GM11168 (cell line): ENCODE measurements around the gene MNT.

Experiments used
- in situ Hi-C: fragments of 300-500 bp; cut with MboI; formaldehyde crosslinking; loops from one replicate; pipeline ENCODE4 v1.12.0; 2022; ENCODE audit warnings: low sequenced_read_pairs; ENCODE audit not compliant: unreplicated experiment

The MNT gene

GRCh38 chr17:2369039-2369438 is 31.8 kb downstream of the MNT start:
- in situ Hi-C loops = no loop called here

DNA sequence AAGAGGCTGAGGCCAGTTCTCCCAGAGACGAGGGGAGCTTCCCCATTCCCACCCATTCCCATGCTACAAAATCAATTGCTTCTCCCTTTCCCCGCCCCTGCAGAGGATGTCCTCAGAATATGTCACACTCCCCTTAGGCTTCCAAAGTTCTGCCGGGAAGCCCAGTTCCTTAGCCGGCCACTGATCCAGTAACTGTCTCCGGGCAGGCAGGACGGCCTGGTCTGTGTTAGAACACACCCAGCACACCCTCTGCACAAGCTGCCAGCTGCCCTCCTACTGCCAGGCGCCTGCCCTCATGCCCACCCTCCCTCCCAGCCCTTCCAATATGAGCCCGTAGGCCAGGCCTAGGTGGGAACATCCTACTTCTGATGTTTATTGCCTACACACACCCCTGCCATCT is 32.5 kb downstream of the MNT start:
- in situ Hi-C loops = no loop called here

- in situ Hi-C loops = no loop called here
Observed at GRCh38 chr17:2366747-2367494, 33.9 kb downstream of the MNT start.

- in situ Hi-C loops = no loop called here
Observed at GRCh38 chr17:2365132-2365531, 35.7 kb downstream of the MNT start.

- in situ Hi-C loops = no loop called here
Observed at GRCh38 chr17:2364763-2365116, 36.1 kb downstream of the MNT start.

GRCh38 chr17:2363851-2364762 is 36.8 kb downstream of the MNT start:
- in situ Hi-C loops = no loop called here

GRCh38 chr17:2363318-2363717 is 37.5 kb downstream of the MNT start:
- in situ Hi-C loops = no loop called here

DNA sequence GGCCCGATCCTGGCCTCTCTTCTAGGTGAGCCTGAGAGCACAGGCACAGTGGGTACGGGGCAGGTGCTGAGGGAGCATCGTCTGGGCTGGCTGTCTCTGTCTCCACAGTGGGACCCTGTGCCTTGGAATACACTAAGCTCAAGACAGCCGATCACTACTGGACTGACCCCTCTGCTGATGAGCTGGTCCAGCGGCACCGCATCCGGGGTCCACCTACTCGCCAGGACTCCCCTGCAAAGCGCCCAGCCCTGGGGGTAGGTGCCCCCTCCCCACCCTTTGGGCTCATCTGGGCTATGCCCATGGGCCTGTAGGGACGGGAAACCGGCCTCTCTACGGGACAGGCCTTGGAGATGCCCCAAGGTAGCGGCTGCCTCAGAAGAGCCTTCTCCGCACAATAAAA is 38.0 kb downstream of the MNT start:
- in situ Hi-C loops = no loop called here

DNA sequence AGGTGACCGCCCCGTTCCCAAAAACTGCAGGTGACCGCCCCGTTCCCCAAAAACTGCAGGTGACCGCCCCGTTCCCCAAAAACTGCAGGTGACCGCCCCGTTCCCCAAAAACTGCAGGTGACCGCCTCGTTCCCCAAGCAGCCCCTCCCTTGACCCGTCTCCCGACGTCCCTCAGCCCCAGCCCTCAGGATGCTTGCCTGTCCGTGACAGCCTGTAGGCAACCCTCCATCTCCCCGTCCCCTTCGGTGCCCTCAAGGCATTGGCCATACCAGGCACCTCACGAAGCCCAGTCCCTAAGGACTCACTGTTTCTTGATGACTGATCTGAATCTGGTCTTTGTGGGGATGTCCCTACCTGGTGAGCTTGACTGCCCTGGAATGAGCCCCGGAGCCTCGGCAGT is 38.4 kb downstream of the MNT start:
- in situ Hi-C loops = no loop called here

- in situ Hi-C loops = no loop called here
Observed at GRCh38 chr17:2362016-2362415, 38.8 kb downstream of the MNT start.

DNA sequence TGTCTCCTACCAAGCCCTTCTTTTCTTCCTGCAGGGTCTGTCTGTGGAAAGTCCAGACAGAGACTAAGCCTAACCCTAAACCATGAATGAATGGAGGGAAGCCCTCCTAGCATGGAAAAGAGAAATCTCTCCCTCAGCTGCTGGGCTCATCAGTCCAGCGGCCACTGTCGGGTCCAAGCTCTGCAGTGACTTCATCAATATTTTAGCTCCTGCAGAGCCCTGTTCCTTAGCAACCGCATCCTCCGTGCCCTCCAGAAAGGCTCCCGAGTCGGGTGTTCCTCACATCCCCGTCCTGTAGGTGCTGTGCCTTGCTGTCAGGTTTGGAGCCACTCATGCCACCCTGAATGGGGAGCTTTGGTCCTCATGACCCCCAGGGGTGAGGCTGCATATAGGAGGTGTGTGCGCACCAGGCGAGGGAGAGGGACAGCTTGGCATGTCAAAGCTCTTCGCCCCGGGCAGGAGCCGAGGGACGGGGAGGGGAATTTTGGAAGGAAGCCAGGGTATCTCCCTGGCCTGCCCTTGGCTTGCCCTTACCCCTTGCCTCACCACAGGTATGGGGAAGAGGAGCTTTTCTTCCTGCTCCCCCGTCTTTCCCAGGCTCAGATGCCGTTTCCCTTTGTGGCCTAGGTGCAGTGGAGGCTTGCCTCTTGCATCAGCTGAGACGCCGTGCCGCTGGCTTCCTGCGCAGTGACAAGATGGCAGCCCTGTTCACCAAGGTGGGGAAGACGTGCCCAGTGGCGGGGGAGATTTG is 39.7 kb downstream of the MNT start:
- in situ Hi-C loops = no loop called here

GRCh38 chr17:2357931-2358434 is 42.9 kb downstream of the MNT start:
- in situ Hi-C loops = no loop called here

DNA sequence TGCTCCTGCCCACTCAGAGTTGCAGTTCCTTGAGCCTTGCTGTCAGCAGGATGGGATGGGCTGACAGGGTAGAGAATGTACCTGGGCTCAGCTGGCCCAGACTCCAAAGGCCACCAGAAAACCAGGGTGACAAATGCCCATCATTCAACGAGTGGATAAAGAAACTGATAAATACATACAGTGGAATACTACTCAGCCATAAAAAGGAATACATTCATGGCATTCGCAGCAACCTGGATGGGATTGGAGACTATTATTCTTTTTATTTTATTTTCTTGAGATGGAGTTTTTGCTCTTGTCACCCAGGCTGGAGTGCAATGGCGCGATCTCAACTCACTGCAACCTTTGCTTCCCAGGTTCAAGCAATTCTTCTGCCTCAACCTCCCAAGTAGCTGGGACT is 43.6 kb downstream of the MNT start:
- in situ Hi-C loops = no loop called here

DNA sequence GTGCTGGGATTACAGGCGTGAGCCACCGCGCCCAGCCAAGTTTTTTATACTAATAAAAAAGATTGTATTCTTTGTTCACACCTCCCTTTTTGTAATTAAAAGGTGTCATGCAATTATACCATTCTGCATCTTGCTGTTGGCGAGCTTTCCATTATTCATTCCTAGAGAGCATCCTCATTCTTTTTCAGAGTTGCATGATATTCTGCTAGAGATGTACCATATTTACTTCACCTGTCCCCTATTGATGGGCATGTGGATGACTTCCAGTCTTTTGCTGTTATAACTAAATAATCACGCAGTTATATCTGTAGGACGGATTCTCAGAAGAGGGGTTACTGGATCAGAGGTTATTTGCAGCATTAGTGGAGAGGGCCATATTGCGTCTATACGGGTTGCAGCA is 46.5 kb downstream of the MNT start:
- in situ Hi-C loops = no loop called here

GRCh38 chr17:2351269-2351668 is 49.6 kb downstream of the MNT start:
- in situ Hi-C loops = no loop called here

DNA sequence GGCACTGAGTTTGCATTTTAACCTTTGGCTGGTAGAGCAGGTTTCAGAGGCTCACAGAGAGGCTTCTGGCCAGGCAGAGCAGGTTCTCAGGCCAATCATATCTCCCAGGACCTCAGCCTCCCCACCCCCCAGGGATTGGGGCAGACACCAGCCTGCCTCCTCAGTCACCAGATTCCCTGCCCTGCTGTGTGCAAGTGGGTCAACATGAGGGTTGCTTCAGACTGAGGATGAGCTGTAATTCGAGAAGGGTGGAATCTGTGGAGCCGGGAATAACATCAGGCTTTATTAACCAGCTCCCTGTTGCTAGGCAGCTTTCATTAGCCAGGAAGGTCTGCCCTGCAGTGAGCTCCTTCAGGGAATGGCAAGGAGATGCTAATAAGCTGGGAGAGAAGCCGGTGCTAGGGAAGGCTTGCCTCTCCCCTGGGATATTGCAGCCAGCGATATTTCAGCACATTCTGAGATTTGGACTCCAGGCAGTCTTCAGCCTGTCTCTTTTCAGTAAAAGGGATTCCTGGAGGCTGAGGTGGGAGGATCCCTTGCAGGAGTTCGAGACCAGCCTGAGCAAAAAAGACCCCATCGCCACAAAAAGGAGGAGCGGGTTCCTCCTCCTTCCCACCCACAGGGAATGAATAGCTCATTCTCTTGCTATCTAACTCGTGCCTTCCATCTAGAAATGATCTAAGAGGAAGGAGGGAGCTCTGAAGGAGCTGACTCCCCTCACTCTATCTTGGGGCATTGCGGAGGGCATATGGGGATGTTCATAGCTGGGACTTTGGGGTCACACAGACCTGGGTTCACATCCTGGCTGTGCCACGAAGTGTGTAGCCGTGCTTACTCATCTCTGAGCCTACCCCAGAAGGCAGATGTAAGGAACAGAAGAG is 52.8 kb downstream of the MNT start:
- in situ Hi-C loops = no loop called here

DNA sequence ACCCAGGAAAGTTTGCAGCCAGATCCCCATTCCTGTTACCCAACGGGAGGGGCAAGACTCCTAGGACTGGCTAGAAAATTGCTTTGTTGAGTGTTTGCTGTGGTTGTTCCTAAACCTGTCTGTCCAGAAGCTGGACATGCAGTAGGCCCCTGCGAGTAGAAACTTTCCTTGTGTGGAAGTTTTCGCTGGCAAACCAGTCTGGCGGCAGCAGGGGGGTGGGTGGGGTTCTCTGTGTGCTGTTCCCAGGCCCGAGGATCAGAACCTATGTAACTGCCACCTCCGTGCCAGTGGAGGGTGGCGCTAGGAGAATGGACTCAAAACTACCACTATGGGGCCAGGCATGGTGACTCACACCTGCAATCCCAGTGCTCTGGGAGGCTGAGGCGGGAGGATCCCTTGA is 54.4 kb downstream of the MNT start:
- in situ Hi-C loops = no loop called here

- in situ Hi-C loops = no loop called here
Observed at GRCh38 chr17:2344528-2344927, 56.3 kb downstream of the MNT start.

DNA sequence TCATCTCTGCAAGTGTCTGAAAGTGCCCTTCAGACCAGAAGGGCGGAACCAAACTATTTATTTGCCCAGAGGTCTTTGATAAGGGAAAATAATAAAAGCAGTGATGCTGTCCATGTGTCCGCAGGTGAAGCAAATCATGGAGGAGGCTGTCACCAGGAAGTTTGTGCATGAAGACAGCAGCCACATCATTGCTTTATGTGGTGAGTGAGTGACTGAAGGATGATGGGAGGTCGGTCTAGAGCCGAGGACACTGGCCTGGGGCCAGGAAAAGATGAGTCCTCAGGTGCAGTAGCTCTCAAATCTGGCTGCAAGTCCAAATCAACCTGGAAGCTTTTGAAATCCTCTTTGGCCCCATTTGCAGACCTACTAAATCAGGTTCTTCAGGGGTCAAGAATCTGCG is 57.4 kb downstream of the MNT start:
- in situ Hi-C loops = no loop called here

DNA sequence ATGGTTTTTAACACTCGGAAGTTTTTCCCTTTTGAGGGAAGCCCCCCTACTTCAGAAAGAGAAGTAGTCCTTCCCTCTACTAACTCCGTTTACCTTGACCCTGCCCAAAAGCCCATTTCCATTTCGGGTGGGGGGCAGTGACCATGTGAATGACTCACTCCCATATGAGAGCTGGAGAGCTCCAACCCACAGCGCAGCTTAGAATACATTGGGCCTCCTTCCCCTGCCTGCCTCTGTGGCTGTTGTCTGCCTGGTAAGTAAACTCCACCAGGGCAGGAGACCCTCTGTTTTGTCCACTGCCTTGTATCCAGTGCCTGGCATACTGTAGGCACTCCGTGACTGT is 62.6 kb downstream of the MNT start:
- in situ Hi-C loops = no loop called here
